Activated naive CD8-positive, alpha-beta T cell treated with anti-CD3 and anti-CD28 coated beads for 36 hours (primary cell): ENCODE data around the gene BEND3. TPM values are rescaled to one million over a fixed set of nuclear protein-coding genes. Genes with fewer than 3 reads are reported as not detected.
"Not testable (repeated sequence)": the region's sequence is repeated elsewhere in the genome, so short reads cannot be mapped to it uniquely, and the experiment has no call there.

Source experiments
- DNase-seq: peaks from one replicate; pipeline ENCODE4 v3.0.0; 2021
- H3K27ac Mint-ChIP-seq: one replicate; pipeline ENCODE4 v1.8.0; 2022; ENCODE audit warnings: mild to moderate bottlenecking, moderate library complexity, mixed read lengths
- H3K27me3 Mint-ChIP-seq: one replicate; pipeline ENCODE4 v1.8.0; 2022; ENCODE audit warnings: mild to moderate bottlenecking, mixed read lengths
- H3K36me3 Mint-ChIP-seq: one replicate; pipeline ENCODE4 v1.8.0; 2021; ENCODE audit warnings: mild to moderate bottlenecking, mixed read lengths
- H3K4me1 Mint-ChIP-seq: one replicate; pipeline ENCODE4 v1.8.0; 2021; ENCODE audit warnings: mixed read lengths
- H3K4me3 Mint-ChIP-seq: one replicate; pipeline ENCODE4 v1.8.0; 2022; ENCODE audit warnings: mild to moderate bottlenecking, moderate library complexity, mixed read lengths
- H3K9me3 Mint-ChIP-seq: one replicate; pipeline ENCODE4 v1.8.0; 2022; ENCODE audit warnings: mixed read lengths
- total RNA-seq, 2 experiments: library from RNA; stranded (reverse); gene quantifications; one replicate each; pipeline ENCODE4 v1.2.3, GENCODE V29; 2021

The BEND3 gene
- total RNA-seq, 2 experiments from 2014 or later, result 8.6 to 9.3 TPM

DNA sequence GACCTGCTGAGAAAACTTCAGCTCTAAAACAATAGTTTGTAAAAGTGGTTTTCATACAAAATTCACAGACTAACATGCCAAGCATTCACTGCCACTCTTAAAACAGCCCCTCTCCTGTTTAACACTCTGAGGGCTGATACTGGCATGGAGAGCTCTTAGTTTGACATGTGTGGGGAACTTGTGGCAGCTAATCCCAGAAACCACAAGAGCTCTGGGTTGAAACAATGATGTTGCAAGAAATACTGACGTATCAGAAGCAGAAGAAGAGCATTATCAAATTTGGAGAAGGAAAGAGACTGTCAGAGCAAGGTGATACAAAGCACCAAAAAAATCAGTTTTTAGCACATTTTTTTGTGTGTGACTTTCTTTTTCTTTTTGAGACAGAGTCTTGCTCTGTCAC lies 5.1 kb downstream of the BEND3 start:
- no peak overlapping the region for H3K27ac Mint-ChIP-seq
- H3K27me3 Mint-ChIP-seq, result no peaks in the 10 kb centered on the region
- DNase-seq, result no peak
- peaks cover 7% of the 10 kb centered on the region for H3K4me1 Mint-ChIP-seq
- no peaks in the 10 kb centered on the region for H3K9me3 Mint-ChIP-seq
- H3K4me3 Mint-ChIP-seq, result no peak overlapping the region
- H3K36me3 Mint-ChIP-seq, result no peaks in the 10 kb centered on the region

DNA sequence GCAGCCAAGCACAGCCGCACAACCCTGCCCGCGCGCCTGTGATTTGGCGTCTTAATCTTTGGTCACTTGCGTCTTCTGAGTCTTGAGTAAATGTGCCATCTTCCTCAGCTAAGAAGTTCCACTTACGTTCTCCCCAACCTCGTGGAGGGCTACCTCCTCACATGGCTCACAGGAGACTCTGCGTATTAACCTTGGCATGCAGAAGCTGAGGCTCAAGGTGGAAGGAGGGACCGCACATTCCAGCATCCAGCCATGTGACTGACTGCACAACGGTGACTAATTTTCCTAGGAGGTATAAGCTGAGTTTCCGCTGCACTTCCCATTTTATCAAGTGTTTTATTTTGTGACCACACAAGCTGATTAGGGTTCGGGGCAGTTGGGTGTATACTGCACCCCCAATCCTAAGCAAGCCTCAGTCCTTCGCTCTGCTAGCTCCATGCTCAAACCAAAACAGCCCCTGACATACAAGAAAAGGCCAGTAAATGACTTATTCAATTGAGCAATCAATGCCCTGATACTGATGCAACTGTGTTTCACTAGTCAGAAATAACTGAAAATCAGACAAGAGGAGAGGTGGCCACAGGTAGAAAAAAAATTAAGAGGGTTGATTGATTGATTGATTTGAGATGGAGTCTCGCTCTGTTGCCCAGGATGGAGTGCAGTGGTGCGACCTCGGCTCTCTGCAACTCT lies 7.0 kb downstream of the BEND3 start:
- no peak for DNase-seq
- H3K27me3 Mint-ChIP-seq, result no peaks in the 10 kb centered on the region
- no peaks in the 10 kb centered on the region for H3K9me3 Mint-ChIP-seq
- H3K4me1 Mint-ChIP-seq, result peaks cover 2% of the 10 kb centered on the region
- H3K4me3 Mint-ChIP-seq, result no peak overlapping the region
- no peak overlapping the region for H3K27ac Mint-ChIP-seq
- H3K36me3 Mint-ChIP-seq, result no peaks in the 10 kb centered on the region

DNA sequence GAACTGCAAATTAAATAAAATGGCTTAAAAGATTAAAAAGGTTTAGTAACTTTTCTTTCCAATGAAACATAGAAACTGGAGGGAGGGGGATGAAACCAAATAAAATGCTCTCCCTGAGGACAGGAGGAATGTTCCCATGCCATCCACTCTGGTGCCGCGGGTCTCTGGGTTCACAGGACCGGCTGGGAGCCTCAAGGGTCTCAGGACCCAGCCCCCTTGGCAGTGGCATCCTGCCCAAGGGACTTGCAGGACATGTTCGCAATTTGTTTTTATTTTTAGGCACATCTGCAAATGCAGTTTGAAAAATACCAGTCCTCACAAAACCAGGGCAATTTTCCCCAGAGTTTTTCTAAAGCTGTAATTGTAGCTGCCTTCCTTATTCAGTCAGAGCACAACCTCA lies 7.5 kb downstream of the BEND3 start:
- peaks cover 2% of the 10 kb centered on the region for H3K4me1 Mint-ChIP-seq
- no peaks in the 10 kb centered on the region for H3K27me3 Mint-ChIP-seq
- DNase-seq, result no peak

DNA sequence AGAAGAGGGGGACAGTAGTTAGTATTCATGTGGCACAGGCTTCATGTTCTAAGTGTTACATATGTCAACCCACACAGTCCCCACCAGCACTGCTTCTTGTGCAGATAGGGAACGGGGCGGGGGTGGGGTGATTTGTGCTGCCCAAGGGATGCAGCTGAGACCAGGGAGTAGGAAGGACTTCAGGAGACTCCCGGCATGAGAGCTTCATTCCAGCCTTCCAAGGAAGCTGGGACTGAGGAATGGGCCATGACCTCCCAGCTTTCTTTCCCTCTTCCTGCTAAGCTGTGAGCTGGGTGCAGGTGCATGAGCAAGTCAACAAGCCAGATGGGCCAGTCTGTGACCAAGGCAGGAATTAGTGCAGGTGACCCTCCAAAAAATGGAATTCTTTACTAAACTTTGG lies 9.2 kb downstream of the BEND3 start:
- no peak for DNase-seq
- Mint-ChIP-seq H3K36me3 (no peaks in the 10 kb centered on the region), H3K4me1 (peaks cover 2% of the 10 kb centered on the region), H3K27ac (no peak overlapping the region), H3K4me3 (no peak overlapping the region), H3K27me3 (no peaks in the 10 kb centered on the region), H3K9me3 (no peaks in the 10 kb centered on the region)

More for the DNA sequence above, 7.5 kb downstream of the BEND3 start:
- H3K4me3 Mint-ChIP-seq, result no peak overlapping the region
- H3K9me3 Mint-ChIP-seq, result no peaks in the 10 kb centered on the region
- H3K27ac Mint-ChIP-seq, result no peak overlapping the region
- H3K36me3 Mint-ChIP-seq, result no peaks in the 10 kb centered on the region

DNA sequence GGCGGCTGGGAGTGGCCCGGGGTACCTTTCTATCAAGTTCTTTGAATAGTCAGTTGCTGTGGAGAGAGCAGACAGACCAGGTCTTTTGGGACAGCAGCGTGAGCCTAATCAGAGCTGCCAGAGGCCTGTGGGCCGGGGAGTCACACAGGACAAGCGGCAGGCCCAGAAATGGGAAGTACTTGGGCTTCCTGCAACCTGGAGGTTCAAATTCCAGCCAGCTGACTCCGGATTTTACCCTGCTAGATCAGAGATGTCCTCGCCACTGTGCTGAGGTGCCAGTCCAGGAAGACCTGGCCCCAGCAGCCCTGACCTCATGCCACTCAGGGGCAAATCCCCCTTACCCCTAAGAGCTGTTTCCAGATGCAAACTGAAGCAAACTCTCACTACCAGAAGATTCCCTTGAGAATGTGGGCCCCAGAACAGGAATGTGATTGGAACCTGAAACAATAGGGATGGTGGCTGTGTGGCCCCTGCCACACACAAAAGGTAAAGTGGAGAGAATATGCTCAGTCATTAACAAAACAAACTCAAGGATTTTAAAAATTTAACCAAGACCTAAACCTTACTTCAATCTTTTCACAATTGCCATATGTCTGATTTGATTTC lies 9.7 kb downstream of the BEND3 start:
- no peak for DNase-seq
- no peaks in the 10 kb centered on the region for H3K9me3 Mint-ChIP-seq
- peaks cover 2% of the 10 kb centered on the region for H3K4me1 Mint-ChIP-seq
- H3K4me3 Mint-ChIP-seq, result no peak overlapping the region
- H3K27me3 Mint-ChIP-seq, result no peaks in the 10 kb centered on the region
- no peak overlapping the region for H3K27ac Mint-ChIP-seq
- no peaks in the 10 kb centered on the region for H3K36me3 Mint-ChIP-seq

DNA sequence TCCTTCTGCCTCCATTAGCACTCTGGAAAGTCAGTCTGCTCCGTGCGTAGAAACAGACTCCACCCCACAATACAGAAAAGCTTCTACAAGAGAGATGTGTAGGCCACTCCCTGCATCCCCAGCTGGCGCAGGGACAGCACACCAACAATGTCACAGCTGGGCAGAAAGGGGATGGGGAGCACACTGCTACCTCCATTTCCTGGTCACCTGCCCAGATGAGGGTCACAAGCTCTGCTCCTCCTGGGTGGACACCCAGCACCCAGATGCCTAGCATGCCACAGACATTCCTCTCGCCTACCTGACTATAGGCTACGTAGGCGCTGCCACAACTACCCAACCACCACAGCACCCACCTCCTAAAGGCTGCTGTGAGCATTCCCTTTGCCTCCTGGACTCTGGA lies 12.2 kb downstream of the BEND3 start:
- H3K36me3 Mint-ChIP-seq, result peaks cover 3% of the 10 kb centered on the region
- H3K4me1 Mint-ChIP-seq, result peaks cover 9% of the 10 kb centered on the region
- DNase-seq, result no peak
- no peak overlapping the region for H3K27ac Mint-ChIP-seq
- no peaks in the 10 kb centered on the region for H3K27me3 Mint-ChIP-seq
- H3K9me3 Mint-ChIP-seq, result no peaks in the 10 kb centered on the region
- no peak overlapping the region for H3K4me3 Mint-ChIP-seq

DNA sequence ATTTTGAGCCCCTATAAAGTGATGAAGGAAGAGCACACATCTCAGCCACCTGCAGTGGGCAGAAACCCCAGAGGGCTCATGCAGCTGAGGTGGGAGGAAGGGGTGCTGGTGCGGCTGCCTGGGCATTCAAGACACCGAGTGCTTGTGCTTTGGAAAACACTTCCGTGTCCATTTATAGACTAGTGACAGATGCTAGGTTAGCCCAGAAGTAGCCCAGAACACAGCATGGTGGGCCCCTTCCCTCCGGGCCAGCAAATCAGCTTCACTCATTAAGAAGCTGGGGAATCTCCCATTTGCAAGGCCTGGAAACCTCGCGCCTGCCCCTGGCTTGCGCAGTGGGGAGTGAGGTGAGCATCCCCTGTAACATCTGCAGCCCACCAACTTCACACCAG lies 12.9 kb downstream of the BEND3 start:
- Mint-ChIP-seq H3K4me3 (no peak overlapping the region), H3K4me1 (peaks cover 9% of the 10 kb centered on the region), H3K27me3 (no peaks in the 10 kb centered on the region), H3K36me3 (peaks cover 6% of the 10 kb centered on the region), H3K27ac (no peak overlapping the region), H3K9me3 (no peaks in the 10 kb centered on the region)
- no peak for DNase-seq

DNA sequence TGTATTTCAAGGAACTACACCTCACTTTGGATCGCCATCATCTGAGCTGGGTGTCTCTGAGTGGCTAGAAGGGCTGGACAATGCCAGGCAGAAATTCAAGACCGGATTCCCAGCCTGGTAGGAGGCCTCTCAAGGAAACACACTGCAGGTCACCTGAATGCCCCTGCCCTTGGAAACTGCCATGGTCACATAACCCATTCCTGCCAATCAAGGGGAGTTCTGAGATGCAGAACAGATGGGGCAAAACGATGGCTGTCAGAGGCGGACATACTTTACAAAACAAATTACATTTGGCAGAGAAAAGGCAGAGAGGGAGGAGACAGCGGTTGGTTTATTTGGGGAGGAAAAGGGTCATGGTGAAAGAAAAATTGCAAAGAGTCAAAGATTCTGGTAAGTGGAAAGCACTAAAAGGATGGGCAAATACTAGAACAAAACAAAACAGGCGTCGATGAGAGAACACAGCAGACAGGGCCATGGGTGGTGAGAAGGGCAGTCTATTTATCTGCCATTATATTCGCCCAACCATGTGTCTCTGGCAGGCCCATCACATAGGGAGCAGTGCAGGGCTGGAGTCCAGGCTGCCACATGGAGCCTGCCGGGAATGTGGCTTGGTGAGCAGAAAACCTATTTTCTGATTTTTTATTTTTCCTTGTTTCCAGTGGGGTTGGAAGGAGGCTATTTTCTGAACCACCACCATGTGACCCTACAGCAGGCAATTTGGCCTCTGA lies 13.5 kb downstream of the BEND3 start:
- H3K36me3 Mint-ChIP-seq, result peaks cover 6% of the 10 kb centered on the region
- no peak overlapping the region for H3K4me3 Mint-ChIP-seq
- no peaks in the 10 kb centered on the region for H3K9me3 Mint-ChIP-seq
- no peaks in the 10 kb centered on the region for H3K27me3 Mint-ChIP-seq
- no peak overlapping the region for H3K27ac Mint-ChIP-seq
- DNase-seq, result no peak
- peaks cover 9% of the 10 kb centered on the region for H3K4me1 Mint-ChIP-seq

DNA sequence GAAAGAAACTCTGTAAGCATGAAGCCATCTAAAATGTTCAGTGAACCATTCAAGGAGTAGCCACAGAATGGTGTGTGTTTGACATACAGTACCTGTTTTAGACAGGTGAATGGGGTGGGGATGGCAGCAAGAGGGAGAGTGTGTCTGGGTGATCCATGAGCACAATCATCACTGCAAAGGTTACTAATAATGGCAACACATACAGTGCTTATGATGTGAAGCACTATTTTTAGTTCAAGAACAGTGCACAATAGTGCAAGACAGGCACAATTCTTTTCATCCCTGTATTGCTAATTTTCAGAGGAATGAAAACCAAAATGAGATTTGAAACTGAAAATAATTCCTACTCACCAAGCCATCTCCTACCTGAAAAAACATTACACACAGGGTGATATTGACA lies 14.1 kb downstream of the BEND3 start:
- peaks cover 6% of the 10 kb centered on the region for H3K36me3 Mint-ChIP-seq
- H3K9me3 Mint-ChIP-seq, result no peaks in the 10 kb centered on the region

DNA sequence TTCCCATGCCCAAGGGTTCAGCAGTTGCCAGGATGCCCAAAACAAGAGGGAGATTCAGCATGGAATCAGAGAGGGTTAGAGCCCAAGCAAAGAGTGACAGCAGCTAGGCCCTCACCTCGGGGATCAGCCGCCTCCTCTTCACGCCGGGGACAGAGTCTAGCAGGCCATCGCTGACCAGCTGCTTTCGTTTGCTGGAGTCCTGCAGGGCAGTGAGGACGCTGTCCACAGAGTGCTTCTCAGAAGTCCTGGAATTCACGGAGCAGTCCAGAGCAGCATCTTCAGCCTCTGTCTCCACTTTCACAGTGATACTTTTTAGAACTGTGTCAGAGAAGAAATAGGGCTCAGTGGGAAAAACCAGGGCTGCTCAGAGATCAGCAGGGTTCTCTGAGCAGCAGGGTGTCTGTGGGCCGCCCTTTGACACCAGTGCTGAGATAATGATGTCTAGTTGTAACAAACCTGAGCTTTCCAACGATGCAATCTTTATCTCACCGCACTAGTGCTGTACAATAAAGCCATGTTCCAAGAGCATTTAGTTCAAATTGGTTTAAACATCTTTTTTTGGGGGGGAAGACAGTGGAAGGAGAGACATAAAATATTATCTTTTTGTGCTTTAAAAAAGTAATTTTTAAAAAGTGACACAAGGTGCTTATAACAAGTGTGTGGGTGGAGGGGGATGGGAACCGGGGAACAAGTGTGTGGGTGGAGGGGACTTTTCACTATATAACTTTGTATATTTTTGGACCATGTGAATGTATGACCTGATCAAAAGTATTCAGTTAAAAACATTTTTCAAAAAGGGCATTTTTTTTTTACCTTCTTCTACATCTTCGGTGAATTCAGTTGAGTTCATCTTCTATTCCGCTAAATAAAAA lies 16.6 kb downstream of the BEND3 start:
- peaks cover 7% of the 10 kb centered on the region for H3K36me3 Mint-ChIP-seq
- no peak overlapping the region for H3K27ac Mint-ChIP-seq
- peaks cover 9% of the 10 kb centered on the region for H3K4me1 Mint-ChIP-seq

More for the DNA sequence above, 14.1 kb downstream of the BEND3 start:
- H3K27ac Mint-ChIP-seq, result no peak overlapping the region
- H3K27me3 Mint-ChIP-seq, result no peaks in the 10 kb centered on the region
- no peak overlapping the region for H3K4me3 Mint-ChIP-seq
- DNase-seq, result no peak
- peaks cover 9% of the 10 kb centered on the region for H3K4me1 Mint-ChIP-seq

DNA sequence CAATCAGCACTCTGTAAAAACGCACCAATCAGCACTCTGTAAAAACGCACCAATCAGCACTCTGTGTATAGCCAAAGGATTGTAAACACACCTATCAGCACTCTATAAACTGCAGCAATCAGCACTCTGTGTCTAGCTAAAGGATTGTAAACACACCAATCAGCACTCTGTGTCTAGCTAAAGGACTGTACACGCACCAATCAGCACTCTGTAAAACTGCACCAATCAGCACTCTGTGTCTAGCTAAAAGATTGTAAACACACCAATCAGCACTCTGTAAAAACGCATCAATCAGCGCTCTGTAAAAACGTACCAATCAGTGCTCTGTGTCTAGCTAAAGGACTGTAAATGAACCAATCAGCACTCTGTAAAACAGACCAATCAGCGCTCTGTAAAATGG lies 30.9 kb downstream of the BEND3 start:
- H3K27ac Mint-ChIP-seq, H3K9me3 Mint-ChIP-seq: not testable (repeated sequence)

More for the DNA sequence above, 16.6 kb downstream of the BEND3 start:
- Mint-ChIP-seq H3K9me3 (no peaks in the 10 kb centered on the region), H3K27me3 (no peaks in the 10 kb centered on the region), H3K4me3 (no peak overlapping the region)
- DNase-seq, result no peak

DNA sequence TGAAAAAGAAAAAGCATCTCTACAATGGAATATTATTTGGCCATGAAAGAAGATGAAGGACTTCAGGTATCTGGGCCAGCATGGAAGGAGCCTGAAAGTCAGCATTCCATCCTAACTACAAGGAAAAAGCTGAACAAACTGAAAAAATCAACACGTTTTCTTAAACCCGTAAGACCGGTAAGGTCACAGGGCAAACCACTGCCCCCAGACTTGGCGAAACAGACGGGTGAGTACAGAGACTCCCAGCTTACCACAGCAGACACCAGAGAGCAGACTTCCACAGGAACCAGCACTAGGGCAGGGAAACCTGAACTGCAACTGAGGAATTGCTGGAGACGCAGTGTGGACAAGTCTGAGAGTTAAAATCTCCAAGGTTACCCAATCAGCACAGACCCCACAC lies 31.4 kb downstream of the BEND3 start:
- H3K4me1 Mint-ChIP-seq, result peaks cover 9% of the 10 kb centered on the region
- H3K36me3 Mint-ChIP-seq, result peaks cover 39% of the 10 kb centered on the region
- no peaks in the 10 kb centered on the region for H3K27me3 Mint-ChIP-seq
- no peak for DNase-seq
- H3K4me3 Mint-ChIP-seq, result no peak overlapping the region
- H3K9me3 Mint-ChIP-seq, result peaks cover 3% of the 10 kb centered on the region
- no peak overlapping the region for H3K27ac Mint-ChIP-seq

More for the DNA sequence above, 30.9 kb downstream of the BEND3 start:
- not testable (repeated sequence) for H3K4me3 Mint-ChIP-seq, H3K27me3 Mint-ChIP-seq, DNase-seq, H3K4me1 Mint-ChIP-seq
- peaks cover 39% of the 10 kb centered on the region for H3K36me3 Mint-ChIP-seq

DNA sequence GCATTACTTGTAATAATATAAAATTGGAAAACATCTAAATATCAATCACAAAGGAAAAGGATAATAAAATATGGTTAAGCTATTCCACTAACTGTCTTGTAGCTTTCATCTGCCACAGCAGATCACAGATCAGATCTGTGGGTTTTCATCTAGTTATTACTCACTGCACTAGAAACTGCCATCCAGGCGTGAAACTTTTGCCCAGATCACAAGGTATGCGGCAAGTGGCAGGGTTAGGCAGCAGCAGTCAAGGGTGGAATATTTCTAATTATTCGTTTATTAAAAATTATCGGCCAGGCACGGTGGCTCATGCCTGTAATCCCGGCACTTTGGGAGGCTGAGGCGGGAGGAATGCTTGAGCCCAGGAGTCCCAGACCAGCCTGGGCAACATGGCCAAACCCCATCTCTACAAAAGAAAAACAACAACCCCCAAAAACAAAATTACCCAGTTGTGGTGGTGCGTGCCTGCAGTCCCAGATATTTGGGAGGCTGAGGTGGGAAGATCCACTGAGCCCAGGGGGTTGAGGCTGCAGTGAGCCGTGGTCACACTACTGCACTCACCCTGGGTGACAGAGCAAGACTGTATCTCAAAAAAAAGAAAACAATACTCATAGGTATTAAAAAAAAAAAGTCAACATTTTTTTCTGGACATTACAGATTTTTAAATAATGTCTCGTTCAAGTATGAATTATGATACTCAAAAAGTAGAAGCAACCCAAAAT lies 32.1 kb downstream of the BEND3 start:
- H3K27me3 Mint-ChIP-seq, result no peaks in the 10 kb centered on the region
- H3K36me3 Mint-ChIP-seq, result peaks cover 35% of the 10 kb centered on the region
- H3K4me1 Mint-ChIP-seq, result peaks cover 5% of the 10 kb centered on the region
- H3K4me3 Mint-ChIP-seq, result no peak overlapping the region
- H3K27ac Mint-ChIP-seq, result no peak overlapping the region
- DNase-seq, result no peak
- H3K9me3 Mint-ChIP-seq, result peaks cover 3% of the 10 kb centered on the region

DNA sequence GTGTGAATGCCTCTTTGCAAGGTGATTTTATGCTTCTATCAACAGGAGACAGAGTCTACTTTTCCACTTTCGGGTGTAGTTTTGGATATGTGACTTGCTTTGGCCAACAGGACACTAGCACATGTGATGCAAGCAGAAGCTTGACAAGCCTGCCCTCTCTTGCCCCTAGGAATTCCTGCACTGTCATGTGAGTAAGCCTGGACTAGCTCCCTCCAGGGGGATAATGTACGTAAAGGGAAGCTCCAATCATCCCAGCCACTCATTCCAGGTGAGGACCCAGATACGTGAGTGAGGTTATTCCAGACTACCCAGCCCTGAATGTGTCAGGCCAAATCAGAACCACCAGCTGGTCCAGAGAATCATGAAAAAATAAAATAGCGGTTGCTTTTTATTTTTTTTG lies 33.3 kb downstream of the BEND3 start:
- H3K36me3 Mint-ChIP-seq, result peaks cover 30% of the 10 kb centered on the region
- H3K27me3 Mint-ChIP-seq, result no peaks in the 10 kb centered on the region
- H3K4me1 Mint-ChIP-seq, result no peaks in the 10 kb centered on the region
- no peak for DNase-seq
- no peak overlapping the region for H3K27ac Mint-ChIP-seq
- no peak overlapping the region for H3K4me3 Mint-ChIP-seq
- H3K9me3 Mint-ChIP-seq, result peaks cover 3% of the 10 kb centered on the region
